Measurements from ENCODE around the gene CA11. TPM values are rescaled to one million over a fixed set of nuclear protein-coding genes. Genes with fewer than 3 reads are reported as not detected.
A peak's percentile ranks its signal among the peaks of the same experiment; 100 is the strongest.

CA11 gene
- total RNA-seq, 2 experiments from 2014 or later, result 10.1 to 10.8 TPM

DNA sequence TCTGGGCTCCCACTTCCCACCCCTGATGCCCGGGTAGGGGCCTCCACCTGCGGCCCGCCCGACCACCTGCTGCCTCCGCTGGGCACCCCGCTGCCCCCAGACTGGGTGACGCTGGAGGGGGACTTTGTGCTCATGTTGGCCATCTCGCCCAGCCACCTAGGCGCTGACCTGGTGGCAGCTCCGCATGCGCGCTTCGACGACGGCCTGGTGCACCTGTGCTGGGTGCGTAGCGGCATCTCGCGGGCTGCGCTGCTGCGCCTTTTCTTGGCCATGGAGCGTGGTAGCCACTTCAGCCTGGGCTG is 16.7 kb downstream of the CA11 start:
- H3K4me3 Mint-ChIP-seq, result no peak overlapping the region
- no peaks in the 10 kb centered on the region for H3K9me3 Mint-ChIP-seq
- H3K27ac Mint-ChIP-seq, result no peak overlapping the region
- no peak for DNase-seq
- POLR2A ChIA-PET, result no interaction called here
- peaks cover 52% of the 10 kb centered on the region for H3K4me1 Mint-ChIP-seq
- peaks cover 16% of the 10 kb centered on the region for H3K36me3 Mint-ChIP-seq (ENCODE audit: low read depth)
- CTCF ChIA-PET, result interaction anchor here (1.1 to 1.2 kb wide), 2 partner anchors 17 to 29 kb away, joined by 3 read pairs; partner anchors contain the start of gene CA11
- H3K27me3 Mint-ChIP-seq, result no peaks in the 10 kb centered on the region

DNA sequence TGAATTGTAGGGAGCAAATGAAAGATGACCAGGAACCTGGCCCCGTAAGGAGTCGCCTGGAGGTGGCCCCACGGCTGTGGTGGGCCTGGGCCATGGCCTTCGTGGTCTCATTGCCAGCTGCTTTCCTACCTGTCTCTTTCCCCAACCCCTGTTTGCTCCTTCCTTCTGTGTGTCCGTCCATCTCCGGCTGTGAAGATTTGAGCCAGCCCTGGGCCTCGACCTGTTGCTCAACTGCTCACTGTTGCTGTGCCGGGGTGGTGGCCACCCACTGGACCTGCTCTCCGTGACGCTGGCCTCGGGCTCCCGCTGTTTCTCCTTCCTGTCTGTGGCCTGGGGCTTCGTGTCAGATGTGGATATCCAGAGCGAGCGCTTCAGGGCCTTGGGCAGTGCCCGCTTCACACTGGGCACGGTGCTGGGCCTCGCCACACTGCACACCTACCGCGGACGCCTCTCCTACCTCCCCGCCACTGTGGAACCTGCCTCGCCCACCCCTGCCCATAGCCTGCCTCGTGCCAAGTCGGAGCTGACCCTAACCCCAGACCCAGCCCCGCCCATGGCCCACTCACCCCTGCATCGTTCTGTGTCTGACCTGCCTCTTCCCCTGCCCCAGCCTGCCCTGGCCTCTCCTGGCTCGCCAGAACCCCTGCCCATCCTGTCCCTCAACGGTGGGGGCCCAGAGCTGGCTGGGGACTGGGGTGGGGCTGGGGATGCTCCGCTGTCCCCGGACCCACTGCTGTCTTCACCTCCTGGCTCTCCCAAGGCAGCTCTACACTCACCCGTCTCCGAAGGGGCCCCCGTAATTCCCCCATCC is 17.3 kb downstream of the CA11 start:
- Mint-ChIP-seq H3K9me3 (no peaks in the 10 kb centered on the region), H3K27me3 (no peaks in the 10 kb centered on the region), H3K4me1 (peaks cover 52% of the 10 kb centered on the region), H3K4me3 (no peak overlapping the region), H3K27ac (no peak overlapping the region), H3K36me3 (ENCODE audit: low read depth) (peaks cover 18% of the 10 kb centered on the region)
- DNase-seq, result no peak
- ChIA-PET POLR2A (no interaction called here), CTCF (interaction anchor here (0.5 to 1.2 kb wide), 3 partner anchors 18 to 28 kb away, joined by 3 to 4 read pairs (median 3); partner anchors contain the start of gene CA11)

DNA sequence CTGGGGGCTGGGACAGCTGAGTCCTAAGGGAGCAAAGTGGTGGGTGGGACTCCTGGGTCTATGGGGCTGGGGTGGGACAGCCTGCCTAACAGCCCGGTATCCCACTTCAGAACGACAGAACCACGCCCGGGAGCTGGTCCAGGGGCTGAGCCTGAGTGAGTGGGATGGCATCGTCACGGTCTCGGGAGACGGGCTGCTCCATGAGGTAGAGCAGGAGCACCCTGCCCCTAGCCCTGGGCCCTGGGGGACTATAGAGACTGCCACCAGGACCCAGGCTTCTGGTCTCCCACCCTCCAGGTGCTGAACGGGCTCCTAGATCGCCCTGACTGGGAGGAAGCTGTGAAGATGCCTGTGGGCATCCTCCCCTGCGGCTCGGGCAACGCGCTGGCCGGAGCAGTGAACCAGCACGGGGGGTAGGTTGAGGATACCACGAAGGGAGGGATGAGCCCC is 18.1 kb downstream of the CA11 start:
- H3K36me3 Mint-ChIP-seq (ENCODE audit: low read depth), result peaks cover 22% of the 10 kb centered on the region
- no peak for DNase-seq
- no peak overlapping the region for H3K4me3 Mint-ChIP-seq
- ChIA-PET CTCF (no interaction called here), POLR2A (no interaction called here)
- no peaks in the 10 kb centered on the region for H3K27me3 Mint-ChIP-seq
- peaks cover 51% of the 10 kb centered on the region for H3K4me1 Mint-ChIP-seq
- H3K9me3 Mint-ChIP-seq, result no peaks in the 10 kb centered on the region
- H3K27ac Mint-ChIP-seq, result no peak overlapping the region

DNA sequence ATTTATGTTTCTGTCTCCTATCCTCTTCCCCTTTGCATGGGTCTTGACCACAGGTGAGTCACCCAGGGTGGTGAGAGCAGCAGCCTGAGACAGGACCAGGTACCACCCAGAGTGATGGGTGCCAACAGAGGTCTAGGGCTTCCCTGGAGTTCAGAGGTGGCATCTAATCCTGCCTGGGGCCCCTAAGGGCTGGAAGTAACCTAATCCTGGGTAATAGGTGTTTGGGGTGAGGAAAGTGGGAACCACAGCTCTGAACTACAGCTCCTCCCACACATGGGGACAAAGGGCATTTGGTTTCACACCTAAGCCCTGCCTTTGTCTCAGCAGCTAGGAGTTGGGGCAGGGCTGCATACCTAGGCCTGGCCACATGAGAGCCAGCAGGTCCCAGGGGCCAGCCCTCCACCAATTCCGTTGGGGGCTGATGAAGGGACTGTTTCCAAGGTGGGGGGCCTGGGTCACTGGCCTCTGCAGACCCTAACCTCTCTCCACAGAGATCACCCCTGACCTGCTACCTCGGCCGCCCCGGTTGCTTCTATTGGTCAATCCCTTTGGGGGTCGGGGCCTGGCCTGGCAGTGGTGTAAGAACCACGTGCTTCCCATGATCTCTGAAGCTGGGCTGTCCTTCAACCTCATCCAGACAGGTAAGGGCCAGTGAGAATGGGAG is 18.7 kb downstream of the CA11 start:
- no peaks in the 10 kb centered on the region for H3K9me3 Mint-ChIP-seq
- ChIA-PET CTCF (no interaction called here), POLR2A (no interaction called here)
- H3K27ac Mint-ChIP-seq, result no peak overlapping the region
- H3K36me3 Mint-ChIP-seq (ENCODE audit: low read depth), result peaks cover 20% of the 10 kb centered on the region
- DNase-seq, result no peak
- peaks cover 48% of the 10 kb centered on the region for H3K4me1 Mint-ChIP-seq
- H3K4me3 Mint-ChIP-seq, result no peak overlapping the region
- H3K27me3 Mint-ChIP-seq, result no peaks in the 10 kb centered on the region

DNA sequence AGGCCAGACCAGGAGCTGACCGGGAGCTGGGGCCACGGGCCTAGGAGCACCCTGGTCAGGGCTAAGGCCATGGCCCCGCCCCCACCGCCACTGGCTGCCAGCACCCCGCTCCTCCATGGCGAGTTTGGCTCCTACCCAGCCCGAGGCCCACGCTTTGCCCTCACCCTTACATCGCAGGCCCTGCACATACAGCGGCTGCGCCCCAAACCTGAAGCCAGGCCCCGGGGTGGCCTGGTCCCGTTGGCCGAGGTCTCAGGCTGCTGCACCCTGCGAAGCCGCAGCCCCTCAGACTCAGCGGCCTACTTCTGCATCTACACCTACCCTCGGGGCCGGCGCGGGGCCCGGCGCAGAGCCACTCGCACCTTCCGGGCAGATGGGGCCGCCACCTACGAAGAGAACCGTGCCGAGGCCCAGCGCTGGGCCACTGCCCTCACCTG is 20.1 kb downstream of the CA11 start:
- CTCF ChIA-PET, result no interaction called here
- Mint-ChIP-seq H3K4me1 (peaks cover 50% of the 10 kb centered on the region), H3K36me3 (ENCODE audit: low read depth) (peaks cover 22% of the 10 kb centered on the region), H3K9me3 (no peaks in the 10 kb centered on the region), H3K27me3 (no peaks in the 10 kb centered on the region), H3K27ac (no peak overlapping the region), H3K4me3 (no peak overlapping the region)
- DNase-seq, result no peak
- POLR2A ChIA-PET, result no interaction called here

DNA sequence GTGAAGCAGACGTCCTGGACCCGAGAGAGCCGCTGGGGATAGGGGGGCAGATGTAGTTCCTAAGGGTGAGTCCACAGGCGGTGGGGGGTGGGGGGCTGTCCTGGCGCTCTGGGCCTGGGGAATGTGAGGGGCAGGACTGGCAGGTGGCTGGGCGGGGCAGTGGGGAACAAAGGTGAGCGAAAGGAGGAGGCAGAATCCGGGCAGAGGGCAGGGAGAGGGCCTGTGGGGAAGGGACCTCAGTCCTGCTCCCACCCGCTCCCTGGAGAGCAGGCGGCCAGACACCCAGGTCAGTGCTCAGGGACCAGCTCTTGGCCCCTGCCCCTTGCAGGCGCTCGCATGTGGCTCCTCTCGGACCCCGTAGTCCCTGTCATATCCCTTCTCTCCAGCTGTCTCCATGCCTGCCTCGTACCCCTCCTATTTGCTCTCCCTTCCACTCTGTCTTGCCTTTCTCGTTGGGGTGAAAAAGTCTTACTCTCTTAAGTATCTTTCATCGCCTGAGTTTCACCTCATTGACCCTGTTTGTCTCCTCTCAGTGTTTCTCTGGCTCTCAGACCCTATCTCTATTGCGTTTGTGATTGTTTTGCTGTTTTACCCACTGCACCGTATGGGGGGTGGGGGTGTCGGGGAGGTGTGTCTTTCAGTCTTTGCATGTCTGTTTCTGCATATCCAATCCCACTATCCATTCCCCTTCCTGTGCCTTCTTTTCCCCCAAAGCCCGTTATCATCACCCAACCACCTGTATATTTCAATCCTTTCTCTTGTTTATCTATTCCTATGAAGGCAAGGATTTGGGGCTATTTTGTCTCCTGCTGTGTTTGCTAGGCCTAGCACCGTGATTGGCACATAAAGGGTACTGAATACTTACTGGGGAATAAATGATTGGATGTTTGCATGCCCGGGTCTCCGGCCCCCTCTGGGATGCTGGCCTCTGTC is 20.9 kb downstream of the CA11 start:
- DNase-seq, result no peak
- Mint-ChIP-seq H3K4me3 (peak overlapping the region; percentile 71), H3K4me1 (peaks cover 46% of the 10 kb centered on the region), H3K27me3 (no peaks in the 10 kb centered on the region), H3K27ac (peak overlapping the region; percentile 92), H3K9me3 (no peaks in the 10 kb centered on the region), H3K36me3 (ENCODE audit: low read depth) (peaks cover 19% of the 10 kb centered on the region)
- ChIA-PET POLR2A (no interaction called here), CTCF (interaction anchor here (2.4 kb wide), 1 partner anchor 9 kb away, joined by 8 read pairs; no protein-coding TSS in a partner anchor)

DNA sequence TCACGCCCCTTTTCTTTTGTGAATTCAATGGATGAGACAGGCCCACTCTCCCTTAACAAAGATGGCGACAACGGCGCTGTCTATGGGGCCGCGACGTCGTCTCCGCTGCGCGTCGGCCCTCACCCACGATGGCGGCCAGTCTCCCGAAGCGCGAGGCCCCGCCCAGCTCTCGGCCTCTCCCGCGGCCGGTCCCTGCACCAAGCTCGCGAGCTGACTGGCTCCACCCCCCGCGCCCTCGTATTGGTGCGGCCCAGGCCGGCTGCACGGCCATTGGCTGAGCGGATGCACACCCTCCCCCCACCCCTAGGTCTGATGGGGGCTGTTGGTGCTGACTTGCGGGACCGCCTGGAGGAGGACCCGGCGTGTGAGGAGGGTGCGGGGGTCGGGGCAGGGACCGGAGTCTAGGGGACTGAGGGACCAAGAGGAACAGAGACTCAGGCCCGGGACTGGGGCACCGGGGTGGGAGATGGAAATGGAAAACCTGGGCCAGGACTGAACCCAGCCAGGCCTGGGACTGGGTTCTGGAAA is 21.9 kb downstream of the CA11 start:
- peak; percentile 98 for DNase-seq
- CTCF ChIA-PET, result interaction anchor here (1.0 to 2.4 kb wide), 4 partner anchors 10 to 35 kb away, joined by 3 to 8 read pairs (median 4); partner anchors contain the start of gene CA11
- H3K27ac Mint-ChIP-seq, result peak overlapping the region; percentile 92
- H3K4me3 Mint-ChIP-seq, result peak overlapping the region; percentile 71
- H3K36me3 Mint-ChIP-seq (ENCODE audit: low read depth), result peaks cover 21% of the 10 kb centered on the region
- H3K9me3 Mint-ChIP-seq, result no peaks in the 10 kb centered on the region
- POLR2A ChIA-PET, result no interaction called here
- peaks cover 49% of the 10 kb centered on the region for H3K4me1 Mint-ChIP-seq
- no peaks in the 10 kb centered on the region for H3K27me3 Mint-ChIP-seq

DNA sequence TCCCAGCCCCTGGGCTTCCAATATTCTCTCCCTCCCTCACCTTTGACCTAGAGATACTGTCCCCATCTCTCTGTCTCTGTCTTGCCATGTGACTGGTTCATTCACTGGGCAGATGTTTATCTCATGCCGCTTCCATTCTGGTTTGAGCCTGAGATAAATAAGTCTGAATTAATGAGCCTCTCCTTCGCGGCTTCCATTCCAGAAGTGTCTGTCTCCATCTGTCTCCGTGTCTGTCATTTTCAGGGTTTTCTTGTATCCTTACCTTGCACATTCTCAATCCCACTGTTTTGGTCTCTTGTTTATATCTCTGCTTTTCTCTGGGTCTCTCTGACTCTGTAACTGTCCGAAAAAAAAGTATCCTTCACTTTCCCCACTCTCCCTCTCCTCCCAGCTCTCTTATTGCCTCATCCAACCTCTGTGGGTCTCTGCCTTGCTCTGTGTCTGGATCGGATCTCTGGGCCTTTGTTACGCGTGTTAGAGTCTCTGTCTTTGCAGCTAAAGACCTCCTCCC is 22.4 kb downstream of the CA11 start:
- peaks cover 22% of the 10 kb centered on the region for H3K36me3 Mint-ChIP-seq (ENCODE audit: low read depth)
- no peaks in the 10 kb centered on the region for H3K27me3 Mint-ChIP-seq

DNA sequence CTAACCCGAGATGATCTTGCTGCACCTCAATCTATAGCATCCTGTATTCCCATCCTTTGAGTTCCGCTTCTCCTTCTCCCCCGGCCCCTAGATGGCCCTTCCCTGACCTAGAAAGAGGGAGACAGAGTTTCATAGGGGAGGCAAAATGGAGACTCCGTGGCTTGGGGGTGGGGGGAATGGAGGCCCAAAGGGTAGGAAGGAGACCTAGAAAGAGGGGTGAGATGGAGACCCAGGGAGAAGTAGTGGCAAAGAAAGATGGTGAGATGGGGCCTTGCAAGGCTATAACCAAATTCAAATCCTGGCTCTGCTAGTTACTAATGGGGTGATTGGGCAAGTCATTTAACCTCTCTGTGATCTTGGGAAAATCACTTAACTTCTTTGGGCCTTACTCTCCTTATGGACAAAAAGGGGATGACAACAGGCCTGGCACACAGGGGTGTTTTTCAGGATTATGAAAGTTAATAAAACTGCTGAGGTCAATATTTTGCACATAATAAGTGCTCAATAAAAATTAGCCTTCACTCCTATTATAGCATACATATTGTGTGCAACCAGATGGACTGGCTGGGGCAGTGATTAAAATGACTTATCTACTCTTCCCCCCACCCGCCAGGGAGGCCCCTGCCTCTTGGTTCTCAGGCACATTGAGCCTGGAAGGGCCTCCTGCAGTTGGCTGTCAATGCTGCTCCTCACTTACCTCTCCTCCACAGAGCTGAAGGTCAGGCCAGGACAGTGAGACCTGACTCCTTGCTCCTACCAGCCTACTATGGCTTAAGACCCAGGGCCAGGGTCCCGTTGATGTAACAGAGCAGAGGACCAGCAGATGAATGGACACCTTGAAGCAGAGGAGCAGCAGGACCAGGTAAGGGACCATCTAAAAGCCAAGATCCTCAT is 26.0 kb downstream of the CA11 start:
- Mint-ChIP-seq H3K4me3 (peak overlapping the region; percentile 98), H3K4me1 (peaks cover 57% of the 10 kb centered on the region), H3K9me3 (no peaks in the 10 kb centered on the region), H3K27ac (peak overlapping the region; percentile 99), H3K27me3 (no peaks in the 10 kb centered on the region), H3K36me3 (ENCODE audit: low read depth) (peaks cover 51% of the 10 kb centered on the region)
- no peak for DNase-seq
- ChIA-PET POLR2A (interaction anchor here (0.8 to 1.0 kb wide), 3 partner anchors 11 to 127 kb away, joined by 3 to 4 read pairs (median 4); no protein-coding TSS in a partner anchor), CTCF (interaction anchor here (0.6 to 1.8 kb wide), 6 partner anchors 10 to 467 kb away, joined by 3 to 8 read pairs (median 4); no protein-coding TSS in a partner anchor)

More for the DNA sequence above, 22.4 kb downstream of the CA11 start:
- DNase-seq, result no peak
- POLR2A ChIA-PET, result no interaction called here
- Mint-ChIP-seq H3K9me3 (no peaks in the 10 kb centered on the region), H3K4me1 (peaks cover 48% of the 10 kb centered on the region), H3K27ac (peak overlapping the region; percentile 92), H3K4me3 (peak overlapping the region; percentile 71)
- CTCF ChIA-PET, result interaction anchor here (1.0 to 2.4 kb wide), 4 partner anchors 10 to 35 kb away, joined by 3 to 8 read pairs (median 4); partner anchors contain the start of gene CA11

DNA sequence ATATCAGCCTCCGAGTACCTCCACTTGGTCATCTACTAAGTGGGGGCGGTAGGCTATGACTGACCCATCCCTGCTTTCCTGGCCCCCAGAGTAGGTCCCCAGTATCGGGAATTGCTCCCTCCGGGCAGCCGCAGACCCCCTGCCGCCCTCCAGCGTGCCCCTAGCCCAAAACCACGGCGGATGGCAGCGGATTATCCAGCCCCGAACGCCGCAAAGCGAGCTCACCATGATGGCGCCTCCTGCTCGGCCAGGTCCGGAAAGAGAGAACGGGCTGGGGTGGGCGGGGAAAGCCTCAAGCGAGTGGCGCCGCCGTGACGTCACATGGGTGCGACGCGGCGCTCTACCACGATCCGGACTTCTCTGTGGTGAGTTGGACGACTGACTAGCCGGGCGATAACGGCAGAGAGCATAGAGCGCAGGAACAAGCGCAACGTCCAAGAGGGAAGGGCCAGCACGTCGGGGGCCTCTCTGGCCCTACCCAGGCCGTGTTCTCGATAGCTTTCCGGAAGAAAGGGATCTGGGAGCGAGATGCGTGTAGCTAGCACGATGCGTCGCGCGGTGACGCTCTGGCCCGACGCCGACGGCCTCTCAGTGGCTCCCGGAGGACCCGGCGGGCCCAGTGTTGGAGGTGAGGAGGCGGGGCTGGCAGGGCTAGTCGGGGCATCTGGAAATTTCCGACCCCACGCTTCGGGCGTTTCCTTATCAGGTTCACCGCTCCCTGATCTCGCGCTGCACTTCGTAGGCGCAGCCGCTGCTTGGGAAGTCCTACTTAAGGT is 26.9 kb downstream of the CA11 start, which contains the start of the genes RPL18 and SPHK2:
Gene RPL18, minus strand, starts transcription at position 263 of the 776 bp plus-strand sequence. Its CDS starts 35 bp downstream, at position 228.
Gene SPHK2, plus strand, starts transcription at position 591 of the 776 bp plus-strand sequence. CDS start 1,009 bp downstream, outside the sequence.
- peak within 1 kb of the TSS; percentile 99 for H3K27ac Mint-ChIP-seq
- no peaks in the 10 kb centered on the region for H3K9me3 Mint-ChIP-seq
- peaks cover 54% of the 10 kb centered on the region for H3K36me3 Mint-ChIP-seq (ENCODE audit: low read depth)
- no peaks in the 10 kb centered on the region for H3K27me3 Mint-ChIP-seq
- DNase-seq, result peak; percentile 97
- peak within 1 kb of the TSS; percentile 98 for H3K4me3 Mint-ChIP-seq
- peaks cover 49% of the 10 kb centered on the region for H3K4me1 Mint-ChIP-seq
- ChIA-PET CTCF (interaction anchor here (1.0 to 1.2 kb wide), 4 partner anchors 10 to 285 kb away, joined by 4 to 8 read pairs (median 6); no protein-coding TSS in a partner anchor), POLR2A (interaction anchor here (0.8 to 1.0 kb wide), 4 partner anchors 10 to 126 kb away, joined by 3 to 4 read pairs (median 4); no protein-coding TSS in a partner anchor)
